ENCODE measurements around the gene ADK. TPM values are rescaled to one million over a fixed set of nuclear protein-coding genes. Genes with fewer than 3 reads are reported as not detected.

ADK gene
- total and polyA plus RNA-seq, 10 donors, result 11.1 to 40.5 (median 32.1) TPM

- TF ChIP-seq CTCF (IDR thresholded peaks at IDR 0.05 in 8 of 11, conservative IDR thresholded peaks at IDR 0.05 in 3 of 11), result no peak
- TF ChIP-seq POLR2A (IDR thresholded peaks at IDR 0.05), result no peak
- no peak for TF ChIP-seq POLR2AphosphoS5 (IDR thresholded peaks at IDR 0.05)
- intact Hi-C loops (cut with DNase I; ENCODE audit: low total_unique reads), result no loop called here
- H3K36me3 ChIP-seq, result no peaks in the 10 kb centered on the region
- no peak overlapping the region for H3K4me3 ChIP-seq
- no peaks in the 10 kb centered on the region for H3K4me1 ChIP-seq
- no peak for DNase-seq
- WGBS, 5 donors, result 94 to 97% (median 95%) methylated on average over 6 of the region's 6 CpGs
- no peak overlapping the region for H3K27ac ChIP-seq
- no peaks in the 10 kb centered on the region for H3K9me3 ChIP-seq
- no peaks in the 10 kb centered on the region for H3K27me3 ChIP-seq (replicated peaks in 1 of 7)
Observed at GRCh38 chr10:74275755-74276290, 124.8 kb downstream of the ADK start.

GRCh38 chr10:74276416-74276815, 125.4 kb downstream of the ADK start:
- Histone ChIP-seq H3K27me3 (replicated peaks in 1 of 7) (no peaks in the 10 kb centered on the region), H3K9me3 (no peaks in the 10 kb centered on the region), H3K4me1 (no peaks in the 10 kb centered on the region), H3K4me3 (no peak overlapping the region), H3K27ac (no peak overlapping the region), H3K36me3 (no peaks in the 10 kb centered on the region)
- DNase-seq, result no peak
- TF ChIP-seq POLR2A (IDR thresholded peaks at IDR 0.05), result no peak
- intact Hi-C loops (cut with DNase I; ENCODE audit: low total_unique reads), result no loop called here

- H3K4me1 ChIP-seq, result no peaks in the 10 kb centered on the region
- no peak for DNase-seq
- peaks cover 0 to 19% (median 14%) of the 10 kb centered on the region in 8 donors for H3K9me3 ChIP-seq
- H3K36me3 ChIP-seq, result peaks cover 0 to 9% (median 0%) of the 10 kb centered on the region in 6 donors
- no peaks in the 10 kb centered on the region for H3K27me3 ChIP-seq (replicated peaks in 1 of 7)
- no peak overlapping the region for H3K27ac ChIP-seq
- WGBS, 5 donors, result 81 to 99% (median 98%) methylated on average over 4 of the region's 4 CpGs
- intact Hi-C loops (cut with DNase I; ENCODE audit: low total_unique reads), result no loop called here
- H3K4me3 ChIP-seq, result no peak overlapping the region
- no peak for TF ChIP-seq POLR2AphosphoS5 (IDR thresholded peaks at IDR 0.05)
- no peak for TF ChIP-seq CTCF (IDR thresholded peaks at IDR 0.05 in 8 of 11, conservative IDR thresholded peaks at IDR 0.05 in 3 of 11)
- no peak for TF ChIP-seq POLR2A (IDR thresholded peaks at IDR 0.05)
Observed at GRCh38 chr10:74282151-74282847, 131.3 kb downstream of the ADK start.

GRCh38 chr10:74282848-74283210, 131.8 kb downstream of the ADK start:
- no peaks in the 10 kb centered on the region for H3K4me1 ChIP-seq
- H3K9me3 ChIP-seq, result peaks cover 0 to 19% (median 14%) of the 10 kb centered on the region in 8 donors
- intact Hi-C loops (cut with DNase I; ENCODE audit: low total_unique reads), result no loop called here
- H3K36me3 ChIP-seq, result peaks cover 0 to 9% (median 0%) of the 10 kb centered on the region in 6 donors
- WGBS, 5 donors, result 88 to 98% (median 96%) methylated on average over 2 of the region's 2 CpGs
- no peak for DNase-seq
- H3K27me3 ChIP-seq (replicated peaks in 1 of 7), result no peaks in the 10 kb centered on the region
- no peak overlapping the region for H3K27ac ChIP-seq
- no peak for TF ChIP-seq CTCF (IDR thresholded peaks at IDR 0.05 in 8 of 11, conservative IDR thresholded peaks at IDR 0.05 in 3 of 11)
- no peak for TF ChIP-seq POLR2A (IDR thresholded peaks at IDR 0.05)
- H3K4me3 ChIP-seq, result no peak overlapping the region
